A549 (cell line): ENCODE data around the gene MAPK11.

Experiments
- CTCF ChIP-seq: fragments of >200 bp; sonication (Bioruptor Twin); formaldehyde crosslinking; IDR thresholded peaks from 3 replicates; pipeline ENCODE4 v1.5.1; 2016
- JUN ChIP-seq, 2 experiments: fragments of >200 bp; sonication (Bioruptor Twin); formaldehyde crosslinking; IDR thresholded peaks; 2 replicates in 1 of 2; 3 replicates in 1 of 2; pipeline ENCODE4 v1.6.1; 2016 to 2017
- POLR2A ChIP-seq: IDR thresholded peaks from 2 replicates; pipeline ENCODE4 v1.6.1; 2012; ENCODE audit warnings: mild to moderate bottlenecking, low read length
- RAD21 ChIP-seq, 2 experiments: fragments of >200 bp in 1 of 2; sonication (Bioruptor Twin) in 1 of 2; formaldehyde crosslinking in 1 of 2; IDR thresholded peaks in 1 of 2; conservative IDR thresholded peaks in 1 of 2; 2 replicates in 1 of 2; 3 replicates in 1 of 2; pipeline ENCODE4 v1.6.1; 2012 to 2018; ENCODE audit warnings: inconsistent platforms in 1 of 2
- TF ChIP-seq, protein P1 (sequence below): fragments of 450-650 bp; IDR thresholded peaks from 2 replicates; pipeline ENCODE4 v1.6.1; 2014; ENCODE audit warnings: antibody characterized with exemption
- TF ChIP-seq, protein P2 (sequence below): IDR thresholded peaks from 2 replicates; pipeline ENCODE4 v1.6.1; 2012

DNA sequence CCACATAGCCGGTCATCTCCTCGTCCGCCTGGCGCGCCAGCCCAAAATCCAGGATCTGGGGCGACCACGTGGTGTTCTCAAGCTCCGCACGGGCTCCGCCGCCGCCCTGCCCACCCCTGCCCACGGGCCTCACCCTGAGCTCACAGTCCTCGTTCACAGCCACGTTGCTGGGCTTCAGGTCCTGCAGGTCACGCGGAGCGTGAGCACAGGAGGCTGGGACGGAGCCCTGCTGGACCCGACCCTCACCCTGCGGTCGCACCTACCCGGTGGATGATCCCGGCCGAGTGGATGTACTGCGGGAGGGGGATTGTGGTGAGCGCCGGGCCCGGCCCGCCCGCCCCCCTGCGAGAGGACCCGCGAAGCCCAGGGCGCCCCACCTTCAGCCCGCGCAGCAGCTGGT, 3.2 kb downstream of the MAPK11 start:
- TF ChIP-seq CTCF (no peak), POLR2A (no peak), RAD21 (conservative IDR thresholded peaks at IDR 0.05 in 1 of 2, IDR thresholded peaks at IDR 0.05 in 1 of 2) (no peak), JUN (IDR thresholded peaks at IDR 0.05) (no peak)
- TF ChIP-seq, protein P1, sequence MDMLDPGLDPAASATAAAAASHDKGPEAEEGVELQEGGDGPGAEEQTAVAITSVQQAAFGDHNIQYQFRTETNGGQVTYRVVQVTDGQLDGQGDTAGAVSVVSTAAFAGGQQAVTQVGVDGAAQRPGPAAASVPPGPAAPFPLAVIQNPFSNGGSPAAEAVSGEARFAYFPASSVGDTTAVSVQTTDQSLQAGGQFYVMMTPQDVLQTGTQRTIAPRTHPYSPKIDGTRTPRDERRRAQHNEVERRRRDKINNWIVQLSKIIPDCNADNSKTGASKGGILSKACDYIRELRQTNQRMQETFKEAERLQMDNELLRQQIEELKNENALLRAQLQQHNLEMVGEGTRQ = no peak
- TF ChIP-seq, protein P2, sequence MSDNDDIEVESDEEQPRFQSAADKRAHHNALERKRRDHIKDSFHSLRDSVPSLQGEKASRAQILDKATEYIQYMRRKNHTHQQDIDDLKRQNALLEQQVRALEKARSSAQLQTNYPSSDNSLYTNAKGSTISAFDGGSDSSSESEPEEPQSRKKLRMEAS = no peak
